ENCODE results near the gene P2RX1.

- TF ChIP-seq EZH2 (IDR thresholded peaks at IDR 0.05; ENCODE audit: borderline replicate concordance, insufficient read depth, low read depth, low read length, poor library complexity, severe bottlenecking) (no peak), CTCF (IDR thresholded peaks at IDR 0.05) (no peak)
Observed at GRCh38 chr17:3935825-3936355, 19.6 kb upstream of the P2RX1 start.
